T-helper 1 cell treated with Interleukin-12 subunit alpha and Interleukin-12 subunit beta and Interleukin-4 antibody, amounts not matched to agents 30 ng/mL and 1 ng/mL, for 36 hours (primary cell): ENCODE results near the gene TPSD1. TPM values are rescaled to one million over a fixed set of nuclear protein-coding genes. Genes with fewer than 3 reads are reported as not detected.
"Not testable (repeated sequence)": the region's sequence is repeated elsewhere in the genome, so short reads cannot be mapped to it uniquely, and the experiment has no call there.

Experiments
- intact Hi-C: fragments of 100-400 bp; cut with micrococcal nuclease; formaldehyde crosslinking; loops from one replicate; pipeline ENCODE4 v1.15.1; 2024
- total RNA-seq: library from RNA; stranded (reverse); gene quantifications from 2 replicates; pipeline ENCODE4 v1.2.3, GENCODE V29; 2022

TPSD1 gene
- not detected in 2 replicates for total RNA-seq

- intact Hi-C loops = not testable (repeated sequence)
Observed at GRCh38 chr16:1255276-1256122, at the start of gene TPSD1. Gene TPSD1, plus strand, starts transcription at chr16:1256069. Its CDS starts 212 bp downstream, at chr16:1256281.

GRCh38 chr16:1206326-1206725 lies 49.5 kb upstream of the TPSD1 start:
- intact Hi-C loops = no loop called here

- intact Hi-C loops = no loop called here
Observed at GRCh38 chr16:1206786-1207185, 49.1 kb upstream of the TPSD1 start.

GRCh38 chr16:1208239-1208830 lies 47.5 kb upstream of the TPSD1 start:
- intact Hi-C loops = no loop called here

GRCh38 chr16:1209081-1209480 lies 46.8 kb upstream of the TPSD1 start:
- intact Hi-C loops = no loop called here

GRCh38 chr16:1210461-1210860 lies 45.4 kb upstream of the TPSD1 start:
- intact Hi-C loops = no loop called here

- intact Hi-C loops = no loop called here
Observed at GRCh38 chr16:1211451-1212268, 44.2 kb upstream of the TPSD1 start.

- intact Hi-C loops = no loop called here
Observed at GRCh38 chr16:1212616-1213194, 43.2 kb upstream of the TPSD1 start.

GRCh38 chr16:1213231-1213630 lies 42.6 kb upstream of the TPSD1 start:
- intact Hi-C loops = no loop called here

GRCh38 chr16:1213796-1214372 lies 42.0 kb upstream of the TPSD1 start:
- intact Hi-C loops = no loop called here

GRCh38 chr16:1214719-1215118 lies 41.1 kb upstream of the TPSD1 start:
- intact Hi-C loops = no loop called here

GRCh38 chr16:1215574-1216295 lies 40.1 kb upstream of the TPSD1 start:
- intact Hi-C loops = no loop called here

GRCh38 chr16:1216296-1216619 lies 39.6 kb upstream of the TPSD1 start:
- intact Hi-C loops = no loop called here

GRCh38 chr16:1216681-1217400 lies 39.0 kb upstream of the TPSD1 start:
- intact Hi-C loops = no loop called here

GRCh38 chr16:1217526-1217925 lies 38.3 kb upstream of the TPSD1 start:
- intact Hi-C loops = no loop called here

- intact Hi-C loops = no loop called here
Observed at GRCh38 chr16:1218061-1218929, 37.6 kb upstream of the TPSD1 start.

GRCh38 chr16:1218930-1219611 lies 36.8 kb upstream of the TPSD1 start:
- intact Hi-C loops = no loop called here

- intact Hi-C loops = no loop called here
Observed at GRCh38 chr16:1220098-1220728, 35.7 kb upstream of the TPSD1 start.
